Fibroblast of lung (primary cell): ENCODE results near the gene KATNBL1.

Experiments
- CTCF ChIP-seq, 2 donors: IDR thresholded peaks in 1 of 2; conservative IDR thresholded peaks in 1 of 2; 1 replicate in 1 of 2; 2 replicates in 1 of 2; pipeline ENCODE4 v1.5.1; 2011 to 2012; ENCODE audit warnings: low read length in 2 of 2, control low read depth in 1 of 2, inconsistent platforms in 1 of 2, low read depth in 1 of 2, mild to moderate bottlenecking in 1 of 2
- EZH2 ChIP-seq: IDR thresholded peaks from 2 replicates; pipeline ENCODE4 v1.5.1; 2012; ENCODE audit warnings: low read length, control low read depth, mild to moderate bottlenecking; ENCODE audit errors: missing control alignments

- TF ChIP-seq CTCF (conservative IDR thresholded peaks at IDR 0.05 in 1 of 2, IDR thresholded peaks at IDR 0.05 in 1 of 2; ENCODE audit: low read depth in 1 of 2, low read length in 2 of 2) (no peak), EZH2 (no peak)
Measured at GRCh38 chr15:34185666-34186065, 24.2 kb downstream of the KATNBL1 start.
